A673 (cell line): ENCODE results near the gene SMIM35.

Experiments used
- EZH2 ChIP-seq: fragments of 200-600 bp; sonication (generic); IDR thresholded peaks from 2 replicates; pipeline ENCODE4 v1.6.1; 2017; ENCODE audit warnings: borderline replicate concordance, low read depth, mild to moderate bottlenecking, mixed read lengths, antibody characterized with exemption, low read length; ENCODE audit not compliant: poor library complexity, severe bottlenecking
- TF ChIP-seq, protein P1 (sequence below): fragments of 300-800, 200-600 bp; sonication (generic); conservative IDR thresholded peaks from 2 replicates; pipeline ENCODE4 v1.5.1; 2017; ENCODE audit warnings: low read depth, mild to moderate bottlenecking, antibody characterized with exemption, low read length, moderate library complexity, mixed read lengths

DNA sequence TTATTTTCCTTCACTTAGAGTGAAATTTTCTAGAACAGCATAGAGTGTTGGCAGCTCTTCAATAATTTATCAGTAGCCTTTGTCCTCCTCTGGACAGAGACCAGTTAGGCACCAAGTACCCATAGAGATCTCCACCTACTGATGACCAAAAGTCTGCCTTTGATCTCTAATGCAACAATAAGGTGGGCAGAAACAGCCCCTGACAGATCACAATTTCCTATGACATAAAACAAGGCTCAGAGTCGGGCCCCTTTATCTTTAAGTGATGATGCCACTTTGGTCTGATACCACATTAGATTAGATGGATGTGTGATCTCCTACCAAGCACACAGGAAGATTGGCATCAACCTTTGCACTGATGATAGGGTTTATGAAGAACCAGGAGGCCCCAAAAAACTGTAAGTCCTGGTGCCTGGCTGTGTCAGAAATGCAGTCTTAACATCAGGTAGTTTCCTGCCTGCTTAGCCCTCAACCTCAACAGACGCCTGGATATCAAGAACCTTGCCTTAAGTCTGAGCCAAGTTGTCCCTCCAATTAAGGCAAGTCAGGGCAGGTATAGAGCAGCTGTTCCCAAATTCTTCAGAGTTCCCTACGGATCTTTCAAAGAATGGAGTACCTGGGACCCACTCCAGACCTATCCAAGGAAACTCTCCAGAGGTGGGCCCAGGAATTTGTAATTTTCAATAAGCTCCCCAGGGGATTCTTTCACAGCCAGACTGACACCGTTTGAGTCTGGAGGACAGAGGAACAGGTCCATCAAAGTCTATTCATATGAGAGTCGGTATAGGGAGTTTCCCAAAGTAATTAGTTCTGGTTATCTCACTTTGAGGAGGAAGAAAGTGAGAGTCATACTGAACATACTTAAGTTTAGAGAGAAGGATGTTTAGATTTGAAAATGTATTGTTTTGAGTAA is 40.5 kb downstream of the SMIM35 start:
- TF ChIP-seq, protein P1, sequence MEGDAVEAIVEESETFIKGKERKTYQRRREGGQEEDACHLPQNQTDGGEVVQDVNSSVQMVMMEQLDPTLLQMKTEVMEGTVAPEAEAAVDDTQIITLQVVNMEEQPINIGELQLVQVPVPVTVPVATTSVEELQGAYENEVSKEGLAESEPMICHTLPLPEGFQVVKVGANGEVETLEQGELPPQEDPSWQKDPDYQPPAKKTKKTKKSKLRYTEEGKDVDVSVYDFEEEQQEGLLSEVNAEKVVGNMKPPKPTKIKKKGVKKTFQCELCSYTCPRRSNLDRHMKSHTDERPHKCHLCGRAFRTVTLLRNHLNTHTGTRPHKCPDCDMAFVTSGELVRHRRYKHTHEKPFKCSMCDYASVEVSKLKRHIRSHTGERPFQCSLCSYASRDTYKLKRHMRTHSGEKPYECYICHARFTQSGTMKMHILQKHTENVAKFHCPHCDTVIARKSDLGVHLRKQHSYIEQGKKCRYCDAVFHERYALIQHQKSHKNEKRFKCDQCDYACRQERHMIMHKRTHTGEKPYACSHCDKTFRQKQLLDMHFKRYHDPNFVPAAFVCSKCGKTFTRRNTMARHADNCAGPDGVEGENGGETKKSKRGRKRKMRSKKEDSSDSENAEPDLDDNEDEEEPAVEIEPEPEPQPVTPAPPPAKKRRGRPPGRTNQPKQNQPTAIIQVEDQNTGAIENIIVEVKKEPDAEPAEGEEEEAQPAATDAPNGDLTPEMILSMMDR, result no peak
- no peak for TF ChIP-seq EZH2
